K562 (cell line): Measurements from ENCODE around the gene CHCHD1. TPM values are rescaled to one million over a fixed set of nuclear protein-coding genes. Genes with fewer than 3 reads are reported as not detected.

Source experiments
- ARHGAP35 ChIP-seq: fragments of 450-650 bp; IDR thresholded peaks from 2 replicates; pipeline ENCODE4 v1.6.1; 2018; ENCODE audit not compliant: partially characterized antibody
- BACH1 ChIP-seq: fragments of 200-800 bp; sonication (Bioruptor generic); IDR thresholded peaks from 2 replicates; pipeline ENCODE4 v1.6.1; 2016; ENCODE audit warnings: missing genetic modification characterization, missing compliant biosample characterization
- E2F8 ChIP-seq: fragments of 450-650 bp; IDR thresholded peaks from 2 replicates; pipeline ENCODE4 v1.7.1; 2018; ENCODE audit warnings: mild to moderate bottlenecking, low read depth; ENCODE audit not compliant: partially characterized antibody
- ELK3 ChIP-seq: fragments of 450-650 bp; formaldehyde crosslinking; IDR thresholded peaks from 2 replicates; pipeline ENCODE4 v1.4.0; 2020; ENCODE audit warnings: mild to moderate bottlenecking
- EP400 ChIP-seq: fragments of 450-650 bp; IDR thresholded peaks from 2 replicates; pipeline ENCODE4 v1.6.1; 2017; ENCODE audit warnings: antibody characterized with exemption, mild to moderate bottlenecking, moderate library complexity
- ESRRA ChIP-seq: fragments of 450-650 bp; IDR thresholded peaks from 2 replicates; pipeline ENCODE4 v1.6.1; 2014; ENCODE audit warnings: low read depth, mild to moderate bottlenecking, moderate library complexity, borderline replicate concordance
- ESRRB ChIP-seq: fragments of 250-450 bp; sonication (Bioruptor Pico); IDR thresholded peaks from 2 replicates; pipeline ENCODE4 v1.5.0; 2020; ENCODE audit warnings: mild to moderate bottlenecking, moderate library complexity, borderline replicate concordance
- FOXA1 ChIP-seq: fragments of 450-650 bp; IDR thresholded peaks from 2 replicates; pipeline ENCODE4 v1.6.1; 2016; ENCODE audit warnings: mild to moderate bottlenecking, borderline replicate concordance
- HOXB6 ChIP-seq: fragments of 250-450 bp; sonication (Bioruptor Pico); IDR thresholded peaks from 2 replicates; pipeline ENCODE4 v1.5.1; 2022; ENCODE audit warnings: mild to moderate bottlenecking, borderline replicate concordance
- JUND ChIP-seq, 2 experiments: IDR thresholded peaks; 2 replicates in 1 of 2; 3 replicates in 1 of 2; pipeline ENCODE4 v1.6.1; 2011; ENCODE audit warnings: borderline replicate concordance in 2 of 2, low read depth in 2 of 2, low read length in 2 of 2, improper control_type of control experiment in 1 of 2, missing biosample characterization in 1 of 2, missing genetic modification characterization in 1 of 2, missing genetic modification reagents in 1 of 2
- KDM4B ChIP-seq, 2 experiments: fragments of 450-650 bp in 1 of 2; sonication (generic) in 1 of 2; IDR thresholded peaks; 2 replicates each; pipeline ENCODE4 v1.6.1; 2016 to 2017; ENCODE audit warnings: borderline replicate concordance in 2 of 2, antibody characterized with exemption in 1 of 2, low read depth in 1 of 2, mild to moderate bottlenecking in 1 of 2
- MAFF ChIP-seq: IDR thresholded peaks from 2 replicates; pipeline ENCODE4 v1.6.1; 2012; ENCODE audit warnings: low read length, improper control_type of control experiment
- MBD1 ChIP-seq: fragments of 250-450 bp; sonication (Bioruptor Pico); IDR thresholded peaks from 2 replicates; pipeline ENCODE4 v1.8.0; 2022; ENCODE audit warnings: inconsistent platforms
- NEUROD1 ChIP-seq: fragments of 150-350 bp; IDR thresholded peaks from 2 replicates; pipeline ENCODE4 v1.6.1; 2014; ENCODE audit warnings: borderline replicate concordance, low read length, low read depth; ENCODE audit not compliant: partially characterized antibody
- NFE2L1 ChIP-seq: fragments of 450-650 bp; IDR thresholded peaks from 2 replicates; pipeline ENCODE4 v1.6.1; 2016; ENCODE audit warnings: missing genetic modification characterization, low read depth, mild to moderate bottlenecking, missing compliant biosample characterization, moderate library complexity, borderline replicate concordance
- NFXL1 ChIP-seq: fragments of 450-650 bp; formaldehyde crosslinking; IDR thresholded peaks from 2 replicates; pipeline ENCODE4 v1.4.0; 2021; ENCODE audit warnings: mild to moderate bottlenecking
- NRF1 ChIP-seq, 2 experiments: fragments of 450-650 bp; IDR thresholded peaks in 1 of 2; conservative IDR thresholded peaks in 1 of 2; 2 replicates each; pipeline ENCODE4 v1.6.1; 2014; ENCODE audit warnings: mild to moderate bottlenecking in 2 of 2
- SUPT5H ChIP-seq: fragments of 450-650 bp; IDR thresholded peaks from 2 replicates; pipeline ENCODE4 v1.6.1; 2016
- TEAD2 ChIP-seq: fragments of 450-650 bp; IDR thresholded peaks from 2 replicates; pipeline ENCODE4 v1.6.1; 2016; ENCODE audit warnings: missing genetic modification characterization, control low read depth, missing compliant biosample characterization
- TFAM ChIP-seq: fragments of 250-450 bp; sonication (Bioruptor Pico); conservative IDR thresholded peaks from 2 replicates; pipeline ENCODE4 v1.5.0; 2021; ENCODE audit warnings: mild to moderate bottlenecking, moderate library complexity
- U2AF2 ChIP-seq: fragments of 200-400 bp; formaldehyde crosslinking; optimal IDR thresholded peaks from 2 replicates; pipeline ENCODE3; 2017; ENCODE audit warnings: low read depth, mild to moderate bottlenecking, low read length
- ZBED1 ChIP-seq: IDR thresholded peaks from 2 replicates; pipeline ENCODE4 v1.6.1; 2014
- ZNF146 ChIP-seq: IDR thresholded peaks from one replicate; pipeline ENCODE4 v1.6.1; 2018; ENCODE audit warnings: missing compliant biosample characterization; ENCODE audit not compliant: unreplicated experiment
- polyA plus RNA-seq, 8 experiments: library from polyadenylated mRNA; depleted of rRNA in 4 of 8; stranded (reverse) in 5 of 8; unstranded in 3 of 8; fragments of >200 nt; fragmentation: Nextera tagmentation in 2 of 8; fragmentation: Illumina TruSeq in 1 of 8; extraction: Ambion mirVana in 2 of 8; extraction: Trizol in 1 of 8; gene quantifications; 2 replicates each; pipeline versions ENCODE4 v1.2.1 to v1.2.3, GENCODE V29; 2011 to 2014; ENCODE audit warnings: inconsistent platforms in 1 of 8, missing spikeins in 1 of 8
- total RNA-seq, 7 experiments: library from RNA; depleted of rRNA in 6 of 7; stranded (reverse); fragments of >200 nt in 6 of 7; fragmentation: Illumina TruSeq in 2 of 7; extraction: Trizol in 2 of 7; gene quantifications; 2 replicates each; pipeline versions ENCODE4 v1.2.1 to v1.2.3, GENCODE V29; 2011 to 2021; ENCODE audit warnings: low replicate concordance in 1 of 7

CHCHD1 gene
- total and polyA plus RNA-seq, 9 of the 15 experiments (the other 6 are each of a cell fraction or from before 2014, with no cell fraction given) = 52.9 to 126 (median 83.4) TPM

GRCh38 chr10:73781879-73782748, at the start of gene CHCHD1 (continued):
- TF ChIP-seq E2F8 (peak; percentile 34), NFXL1 (CRISPR knock-in tag) (no peak), MAFF (no peak), BACH1 (tag) (no peak; the same call in 1 of the 2 replicates), NFE2L1 (tag) (no peak), HOXB6 (CRISPR knock-in tag) (no peak), ZNF146 (no peak), FOXA1 (no peak), U2AF2 (no peak), MBD1 (CRISPR knock-in tag) (no peak), TFAM (CRISPR knock-in tag) (no peak), KDM4B (IDR thresholded peaks at IDR 0.05; ENCODE audit: borderline replicate concordance in 2 of 2, low read depth in 1 of 2) (peak in 1 of 2 experiments; percentile 63; a peak in 1 of 4 replicates), EP400 (peak; percentile 92), NRF1 (conservative IDR thresholded peaks at IDR 0.05 in 1 of 2, IDR thresholded peaks at IDR 0.05 in 1 of 2) (peak; percentile 64 to 72), NEUROD1 (peak; percentile 21), SUPT5H (peak; percentile 97), ESRRB (CRISPR knock-in tag) (no peak), ZBED1 (peak; percentile 92; the same call in 1 of the 2 replicates), JUND (IDR thresholded peaks at IDR 0.05; ENCODE audit: borderline replicate concordance, low read depth, low read length) (peak; percentile 46), JUND (tag; IDR thresholded peaks at IDR 0.05; ENCODE audit: borderline replicate concordance, low read depth, low read length) (peak; percentile 47; the same call in 1 of the 3 replicates), TEAD2 (no peak), ESRRA (peak; percentile 94), ARHGAP35 (no peak), ELK3 (no peak)
